GM12864 (cell line): Measurements from ENCODE around the gene RBBP4.
A peak's percentile ranks its signal among the peaks of the same experiment; 100 is the strongest.

Source experiments
- DNase-seq: peaks from one replicate; pipeline ENCODE4 v3.0.0-alpha.2; 2011; ENCODE audit warnings: low read depth
- H3K4me3 ChIP-seq: 2 replicates; pipeline ENCODE4 v1.5.1; 2011; ENCODE audit warnings: mild to moderate bottlenecking, low read depth, low read length, control low read depth
- TF ChIP-seq, protein P1 (sequence below): IDR thresholded peaks from 2 replicates; pipeline ENCODE4 v1.5.1; 2011; ENCODE audit warnings: low read depth, mild to moderate bottlenecking, moderate library complexity, low read length, control low read depth, inconsistent platforms; ENCODE audit errors: missing control alignments

RBBP4 gene

GRCh38 chr1:32713081-32713480, 62.1 kb downstream of the RBBP4 start:
- DNase-seq = no peak

GRCh38 chr1:32714277-32714676, 63.3 kb downstream of the RBBP4 start:
- no peak overlapping the region for H3K4me3 ChIP-seq
- no peak for DNase-seq
- TF ChIP-seq, protein P1, sequence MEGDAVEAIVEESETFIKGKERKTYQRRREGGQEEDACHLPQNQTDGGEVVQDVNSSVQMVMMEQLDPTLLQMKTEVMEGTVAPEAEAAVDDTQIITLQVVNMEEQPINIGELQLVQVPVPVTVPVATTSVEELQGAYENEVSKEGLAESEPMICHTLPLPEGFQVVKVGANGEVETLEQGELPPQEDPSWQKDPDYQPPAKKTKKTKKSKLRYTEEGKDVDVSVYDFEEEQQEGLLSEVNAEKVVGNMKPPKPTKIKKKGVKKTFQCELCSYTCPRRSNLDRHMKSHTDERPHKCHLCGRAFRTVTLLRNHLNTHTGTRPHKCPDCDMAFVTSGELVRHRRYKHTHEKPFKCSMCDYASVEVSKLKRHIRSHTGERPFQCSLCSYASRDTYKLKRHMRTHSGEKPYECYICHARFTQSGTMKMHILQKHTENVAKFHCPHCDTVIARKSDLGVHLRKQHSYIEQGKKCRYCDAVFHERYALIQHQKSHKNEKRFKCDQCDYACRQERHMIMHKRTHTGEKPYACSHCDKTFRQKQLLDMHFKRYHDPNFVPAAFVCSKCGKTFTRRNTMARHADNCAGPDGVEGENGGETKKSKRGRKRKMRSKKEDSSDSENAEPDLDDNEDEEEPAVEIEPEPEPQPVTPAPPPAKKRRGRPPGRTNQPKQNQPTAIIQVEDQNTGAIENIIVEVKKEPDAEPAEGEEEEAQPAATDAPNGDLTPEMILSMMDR = no peak

More at GRCh38 chr1:32713081-32713480, 62.1 kb downstream of the RBBP4 start:
- H3K4me3 ChIP-seq = no peak overlapping the region
- TF ChIP-seq, protein P1 = no peak

DNA sequence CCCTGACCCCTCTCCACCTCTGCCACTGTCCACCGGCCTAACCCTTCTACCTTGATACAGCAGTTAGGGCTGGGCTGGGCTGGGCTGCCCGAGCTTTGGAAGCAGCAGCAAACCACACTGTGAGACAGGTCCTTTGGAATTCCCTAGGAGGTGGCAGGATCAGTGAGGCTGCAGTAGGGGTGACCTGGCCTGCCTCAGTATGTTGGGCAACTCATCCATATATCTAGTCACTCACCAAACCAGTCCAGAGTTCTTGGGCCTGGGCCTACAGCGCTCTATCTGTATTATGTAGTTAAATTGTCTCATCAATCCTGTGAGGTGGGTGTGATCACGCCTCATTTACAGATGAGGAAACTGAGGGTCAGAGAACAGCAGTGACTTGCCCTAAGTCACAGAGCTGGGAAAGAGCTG, 64.9 kb downstream of the RBBP4 start:
- DNase-seq = no peak
- TF ChIP-seq, protein P1 = no peak
- H3K4me3 ChIP-seq = no peak overlapping the region

DNA sequence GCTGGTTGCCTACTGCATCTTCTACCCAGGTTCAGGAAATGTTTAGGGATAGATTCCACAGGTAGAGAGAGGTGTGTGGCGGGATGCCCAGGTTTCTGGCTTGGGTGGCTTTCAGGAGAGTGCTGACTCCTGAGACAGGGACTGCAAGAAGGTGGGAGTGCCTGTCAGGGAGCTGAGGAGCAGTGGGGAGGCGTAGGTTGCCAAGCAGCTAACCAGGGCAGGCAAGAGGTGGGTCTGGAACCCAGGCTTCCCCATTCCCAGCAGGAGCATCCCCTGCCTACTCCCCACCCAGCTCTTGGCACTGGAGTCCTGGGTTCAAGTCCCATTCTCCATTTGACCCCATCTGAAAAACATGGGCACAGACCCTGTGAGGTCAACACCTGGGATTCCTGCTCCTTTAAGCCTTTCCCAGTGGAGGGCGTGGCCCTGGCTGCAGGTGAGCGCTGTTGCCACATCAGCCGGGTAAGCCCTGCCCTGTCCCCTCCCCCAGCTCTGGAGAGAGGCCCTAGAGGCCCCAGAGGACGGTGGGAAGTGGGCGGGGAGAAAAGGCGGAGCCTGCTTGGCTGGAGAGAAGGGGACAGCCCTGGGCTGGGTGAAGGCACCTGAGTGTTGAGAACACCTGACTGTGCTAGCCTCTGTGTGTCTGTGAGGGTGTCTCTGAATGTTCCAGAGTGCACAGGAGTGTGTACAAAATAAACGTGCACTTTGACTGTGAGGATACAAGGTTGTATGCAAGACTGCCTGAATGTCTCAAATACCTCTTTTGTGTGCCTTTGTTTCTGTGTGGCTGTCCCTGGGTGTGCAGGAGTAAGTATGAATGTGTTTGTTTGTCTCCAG, 65.5 kb downstream of the RBBP4 start:
- peak; percentile 40 for DNase-seq
- no peak overlapping the region for H3K4me3 ChIP-seq

GRCh38 chr1:32717503-32717902, 66.5 kb downstream of the RBBP4 start:
- TF ChIP-seq, protein P1 = no peak
- no peak overlapping the region for H3K4me3 ChIP-seq

More for the DNA sequence above, 65.5 kb downstream of the RBBP4 start:
- TF ChIP-seq, protein P1 = no peak

DNA sequence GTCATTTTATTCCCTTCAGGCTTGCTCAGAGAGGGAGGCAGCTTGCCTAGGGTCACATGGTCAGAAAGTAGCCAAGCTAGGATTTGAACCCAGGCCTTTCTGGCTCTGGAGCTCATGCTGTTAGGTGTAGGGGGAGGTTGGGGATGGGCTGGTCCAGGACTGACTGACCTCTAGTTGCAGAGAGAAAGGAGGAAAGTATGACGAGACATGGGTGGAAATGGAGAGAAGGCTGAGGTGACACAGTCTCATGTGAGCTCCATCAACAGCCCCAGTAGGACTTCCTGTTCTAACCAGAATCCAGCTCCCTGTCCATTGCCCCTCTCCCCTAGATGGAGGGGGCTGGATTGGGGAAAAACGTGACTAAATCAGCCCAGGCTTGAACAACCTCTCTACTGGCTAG, 67.0 kb downstream of the RBBP4 start:
- TF ChIP-seq, protein P1 = no peak
- DNase-seq = no peak
- no peak overlapping the region for H3K4me3 ChIP-seq

More at GRCh38 chr1:32717503-32717902, 66.5 kb downstream of the RBBP4 start:
- no peak for DNase-seq

DNA sequence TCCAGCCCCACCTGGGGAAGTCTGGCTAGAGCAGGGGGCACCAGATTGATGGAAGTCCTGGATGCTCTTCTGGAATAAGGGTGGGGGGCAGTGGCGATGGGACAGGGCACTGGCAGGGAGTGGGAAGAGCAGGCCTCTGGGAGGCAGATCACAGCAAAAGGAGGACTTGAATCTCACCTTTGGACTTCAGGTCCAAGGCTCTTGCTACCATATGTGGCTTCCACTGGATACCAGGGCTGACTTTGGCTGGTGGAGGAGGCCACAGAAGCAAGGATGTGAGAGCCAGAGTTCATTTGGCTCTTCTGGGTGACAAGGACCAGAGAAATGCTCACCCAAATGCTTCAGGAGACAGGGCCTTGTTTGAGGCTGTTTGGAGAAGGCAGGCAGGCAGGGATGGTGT, 67.5 kb downstream of the RBBP4 start:
- DNase-seq = no peak
- no peak overlapping the region for H3K4me3 ChIP-seq
- TF ChIP-seq, protein P1 = no peak
